Stimulated activated CD4-positive, alpha-beta T cell treated with anti-CD3 and anti-CD28 coated beads, Interleukin-12 subunit alpha, Interleukin-12 subunit beta, amount 100 ng/mL, for 4 hours (primary cell): ENCODE measurements around the gene DNAJC11.
"Not testable (repeated sequence)": the region's sequence is repeated elsewhere in the genome, so short reads cannot be mapped to it uniquely, and the experiment has no call there.

Source experiments
- DNase-seq: peaks from one replicate; pipeline ENCODE4 v3.0.0-alpha.2; 2020

Gene DNAJC11

GRCh38 chr1:6622396-6623152 lies 79.0 kb downstream of the DNAJC11 start:
- no peak for DNase-seq

GRCh38 chr1:6621429-6622391 lies 79.9 kb downstream of the DNAJC11 start:
- no peak for DNase-seq

GRCh38 chr1:6619045-6619444 lies 82.6 kb downstream of the DNAJC11 start:
- DNase-seq = no peak

GRCh38 chr1:6614929-6615785 lies 86.5 kb downstream of the DNAJC11 start:
- DNase-seq = no peak

- DNase-seq = peak; percentile 65
Observed at GRCh38 chr1:6614019-6614928, 87.3 kb downstream of the DNAJC11 start.

GRCh38 chr1:6613361-6614018 lies 88.1 kb downstream of the DNAJC11 start, which contains the start of gene PHF13:
PHF13 (plus strand) TSS chr1:6613731; CDS start chr1:6614067, 336 bp downstream.
- peak; percentile 99 for DNase-seq

- DNase-seq = no peak
Observed at GRCh38 chr1:6612641-6613360, 88.8 kb downstream of the DNAJC11 start.

GRCh38 chr1:6603915-6604558 lies 97.6 kb downstream of the DNAJC11 start:
- DNase-seq = no peak

- peak; percentile 46 for DNase-seq
Observed at GRCh38 chr1:6603238-6603914, 98.2 kb downstream of the DNAJC11 start.

GRCh38 chr1:6602669-6603237 lies 98.9 kb downstream of the DNAJC11 start, which contains the start of gene KLHL21:
KLHL21 (minus strand) TSS chr1:6602869; CDS start chr1:6602817, 52 bp downstream.
- DNase-seq = peak; percentile 84

GRCh38 chr1:6601923-6602668 lies 99.5 kb downstream of the DNAJC11 start:
- DNase-seq = no peak

- DNase-seq = peak; percentile 74
Observed at GRCh38 chr1:6601049-6601922, 100.3 kb downstream of the DNAJC11 start.

GRCh38 chr1:6600410-6601048 lies 101.1 kb downstream of the DNAJC11 start:
- DNase-seq = no peak

- not testable (repeated sequence) for DNase-seq
Observed at GRCh38 chr1:6599991-6600390, 101.6 kb downstream of the DNAJC11 start.

- peak; percentile 56 for DNase-seq
Observed at GRCh38 chr1:6599141-6599975, 102.3 kb downstream of the DNAJC11 start.
